Panc1 (cell line): ENCODE results near the gene PIEZO1. TPM values are rescaled to one million over a fixed set of nuclear protein-coding genes. Genes with fewer than 3 reads are reported as not detected.

Experiments
- ATAC-seq: fragments of 200-7000 bp; cut with Tn5 transposase; 2 replicates; pipeline ENCODE4 v1.9.1; 2020; ENCODE audit warnings: mild to moderate bottlenecking, moderate library complexity
- BruUV-seq: library from RNA; stranded (reverse); fragments of 400-500 nt; replicated peaks from 2 replicates; lab custom pipeline; 2021; lab: Mats Ljungman, UMichigan
- CTCF ChIA-PET: fragments of 300-600 bp; sonication (Branson Sonifier 250); formaldehyde crosslinking; loops from one replicate; lab custom pipeline; 2022; ENCODE audit warnings: antibody characterized with exemption; lab: Charles Lee
- POLR2A ChIA-PET: fragments of 300-600 bp; sonication (Branson Sonifier 250); formaldehyde crosslinking; loops from one replicate; lab custom pipeline; 2022; ENCODE audit warnings: antibody characterized with exemption; lab: Charles Lee
- DNase-seq: peaks from one replicate; pipeline ENCODE4 v3.0.0-alpha.2; 2010; ENCODE audit warnings: low read depth, low spot score
- H3K27ac ChIP-seq: 2 replicates; pipeline ENCODE4 v1.5.1; 2011; ENCODE audit warnings: mild to moderate bottlenecking, low read length, inconsistent platforms
- H3K27me3 ChIP-seq: fragments of 200-500 bp; sonication (Bioruptor generic); 2 replicates; pipeline ENCODE4 v1.6.0; 2014; ENCODE audit warnings: low read length, inconsistent platforms; ENCODE audit not compliant: control insufficient read depth, insufficient read depth
- H3K36me3 ChIP-seq: fragments of 200-500 bp; sonication (Bioruptor generic); 2 replicates; pipeline ENCODE4 v1.5.1; 2014; ENCODE audit warnings: inconsistent platforms, mild to moderate bottlenecking, low read length, moderate library complexity; ENCODE audit not compliant: control insufficient read depth, insufficient read depth
- H3K4me1 ChIP-seq: 2 replicates; pipeline ENCODE4 v1.5.1; 2011; ENCODE audit warnings: inconsistent platforms, mild to moderate bottlenecking, low read length, moderate library complexity; ENCODE audit not compliant: control insufficient read depth, insufficient read depth
- H3K4me3 ChIP-seq, 2 experiments: 2 replicates each; pipeline ENCODE4 v1.5.1; 2011 to 2012; ENCODE audit warnings: low read depth in 2 of 2, low read length in 2 of 2, mild to moderate bottlenecking in 2 of 2, inconsistent platforms in 1 of 2, moderate library complexity in 1 of 2
- H3K9me3 ChIP-seq: fragments of 200-500 bp; sonication (Bioruptor generic); 2 replicates; pipeline ENCODE4 v1.5.1; 2014; ENCODE audit warnings: low read depth, mild to moderate bottlenecking, inconsistent platforms, low read length, moderate library complexity; ENCODE audit not compliant: control insufficient read depth, insufficient read depth
- CTCF ChIP-seq: fragments of 450-650 bp; IDR thresholded peaks from 2 replicates; pipeline ENCODE4 v1.5.1; 2017; ENCODE audit warnings: mild to moderate bottlenecking
- POLR2AphosphoS5 ChIP-seq: IDR thresholded peaks from 2 replicates; pipeline ENCODE4 v1.6.1; 2012; ENCODE audit warnings: mild to moderate bottlenecking, low read depth, low read length, moderate library complexity
- REST ChIP-seq, 2 experiments: IDR thresholded peaks; 2 replicates each; pipeline ENCODE4 v1.6.1; 2011 to 2012; ENCODE audit warnings: low read depth in 2 of 2, control low read depth in 1 of 2, low read length in 1 of 2, mild to moderate bottlenecking in 1 of 2, moderate library complexity in 1 of 2; ENCODE audit not compliant: insufficient read depth in 1 of 2
- SIN3A ChIP-seq: IDR thresholded peaks from 2 replicates; pipeline ENCODE4 v1.6.1; 2012; ENCODE audit warnings: low read depth, mild to moderate bottlenecking, low read length, moderate library complexity, borderline replicate concordance; ENCODE audit not compliant: insufficient read depth
- TCF7L2 ChIP-seq: IDR thresholded peaks from 2 replicates; pipeline ENCODE4 v1.6.1; 2011; ENCODE audit warnings: mild to moderate bottlenecking, low read depth, low read length, inconsistent platforms
- in situ Hi-C: cut with HindIII; loops from 2 replicates; pipeline ENCODE4 v1.10.0; 2016; ENCODE audit warnings: low sequenced_read_pairs, low pct_unique_long_range_greater_than_20kb
- intact Hi-C: fragments of 100-400 bp; cut with micrococcal nuclease; formaldehyde crosslinking; loops from one replicate; pipeline ENCODE4 v1.10.0; 2022; ENCODE audit not compliant: unreplicated experiment
- total RNA-seq: library from RNA; stranded (reverse); gene quantifications from one replicate; pipeline ENCODE4 v1.2.1, GENCODE V29; 2021; ENCODE audit not compliant: unreplicated experiment

Gene PIEZO1
- total RNA-seq, 1 experiment from 2014 or later = 175 TPM

GRCh38 chr16:88734361-88734728 lies 50.7 kb downstream of the PIEZO1 start:
- H3K27me3 ChIP-seq = no peaks in the 10 kb centered on the region
- DNase-seq (no peak), ATAC-seq (no peak)
- in situ Hi-C loops (no loop called here), intact Hi-C loops (loop anchor here (10.0 kb wide), 1 partner anchor 50 kb away; the partner anchor contains the start of gene PIEZO1)
- no peak overlapping the region for H3K4me3 ChIP-seq
- H3K9me3 ChIP-seq = no peaks in the 10 kb centered on the region
- H3K4me1 ChIP-seq = no peaks in the 10 kb centered on the region; the same call in 1 of the 2 replicates
- ChIA-PET CTCF (interaction anchor here (0.5 kb wide), 1 partner anchor 175 kb away, joined by 11 read pairs; no protein-coding TSS in a partner anchor), POLR2A (no interaction called here)
- no TSS peak for BruUV-seq
- H3K36me3 ChIP-seq = no peaks in the 10 kb centered on the region; the same call in 1 of the 2 replicates
- H3K27ac ChIP-seq = no peak overlapping the region
- TF ChIP-seq TCF7L2 = no peak
- TF ChIP-seq SIN3A = no peak
- TF ChIP-seq POLR2AphosphoS5 = no peak
- no peak for TF ChIP-seq CTCF
- TF ChIP-seq REST (IDR thresholded peaks at IDR 0.05; ENCODE audit: insufficient read depth in 1 of 2, low read depth in 2 of 2, low read length in 1 of 2) = no peak

- Histone ChIP-seq H3K27me3 (no peaks in the 10 kb centered on the region), H3K27ac (no peak overlapping the region), H3K4me1 (no peaks in the 10 kb centered on the region; the same call in 1 of the 2 replicates), H3K36me3 (no peaks in the 10 kb centered on the region; the same call in 1 of the 2 replicates), H3K9me3 (no peaks in the 10 kb centered on the region), H3K4me3 (no peak overlapping the region)
- no TSS peak for BruUV-seq
- ChIA-PET CTCF (no interaction called here), POLR2A (no interaction called here)
- intact Hi-C loops = loop anchor here (10.0 kb wide), 1 partner anchor 51 kb away; the partner anchor contains the start of gene PIEZO1
- ATAC-seq (no peak), DNase-seq (no peak)
- TF ChIP-seq SIN3A = no peak
- no peak for TF ChIP-seq REST (IDR thresholded peaks at IDR 0.05; ENCODE audit: insufficient read depth in 1 of 2, low read depth in 2 of 2, low read length in 1 of 2)
- no peak for TF ChIP-seq TCF7L2
- TF ChIP-seq POLR2AphosphoS5 = no peak
- TF ChIP-seq CTCF = no peak
- in situ Hi-C loops = no loop called here
Observed at GRCh38 chr16:88733630-88734360, 51.2 kb downstream of the PIEZO1 start.
